Neuronal stem cell (in vitro differentiated cells): Measurements from ENCODE around the gene TSPAN9.
"Not testable (repeated sequence)": the region's sequence is repeated elsewhere in the genome, so short reads cannot be mapped to it uniquely, and the experiment has no call there.

Experiments
- DNase-seq: peaks from one replicate; pipeline ENCODE4 v3.0.0-alpha.2; 2013; ENCODE audit warnings: low spot score
- H2AFZ ChIP-seq: one replicate; pipeline ENCODE4 v1.6.1; 2013; ENCODE audit warnings: mild to moderate bottlenecking, low read length, inconsistent platforms
- H2AK5ac ChIP-seq: 2 replicates; pipeline ENCODE4 v1.6.1; 2013; ENCODE audit warnings: low read depth, mild to moderate bottlenecking, inconsistent platforms, low read length, moderate library complexity, mixed read lengths
- H2BK120ac ChIP-seq: 2 replicates; pipeline ENCODE4 v1.6.1; 2013; ENCODE audit warnings: low read depth, mild to moderate bottlenecking, inconsistent platforms, low read length, moderate library complexity, mixed read lengths
- H2BK12ac ChIP-seq: one replicate; pipeline ENCODE4 v1.6.1; 2013; ENCODE audit warnings: low read length, inconsistent platforms
- H2BK15ac ChIP-seq: 2 replicates; pipeline ENCODE4 v1.6.1; 2013; ENCODE audit warnings: mild to moderate bottlenecking, low read length, inconsistent platforms, mixed read lengths
- H2BK5ac ChIP-seq: one replicate; pipeline ENCODE4 v1.6.1; 2013; ENCODE audit warnings: inconsistent platforms, mild to moderate bottlenecking, low read length, moderate library complexity
- H3K14ac ChIP-seq: one replicate; pipeline ENCODE4 v1.6.1; 2013; ENCODE audit warnings: low read length, inconsistent platforms
- H3K18ac ChIP-seq: 2 replicates; pipeline ENCODE4 v1.6.1; 2013; ENCODE audit warnings: low read length, inconsistent platforms
- H3K23ac ChIP-seq: 2 replicates; pipeline ENCODE4 v1.6.1; 2013; ENCODE audit warnings: low read depth, mild to moderate bottlenecking, mixed read lengths, low read length, inconsistent platforms; ENCODE audit not compliant: poor library complexity
- H3K27ac ChIP-seq: replicated peaks from 3 replicates; pipeline ENCODE4 v1.5.1; 2013; ENCODE audit warnings: low read length, inconsistent platforms
- H3K27me3 ChIP-seq, 3 experiments: 2 replicates each; pipeline ENCODE4 v1.6.1; 2013; ENCODE audit warnings: low read length in 3 of 3, mild to moderate bottlenecking in 2 of 3, inconsistent platforms in 1 of 3, low read depth in 1 of 3, mixed read lengths in 1 of 3, moderate library complexity in 1 of 3; ENCODE audit not compliant: control insufficient read depth in 3 of 3, insufficient read depth in 3 of 3
- H3K36me3 ChIP-seq, 2 donors: replicated peaks in 1 of 2; 2 replicates each; pipeline ENCODE4 v1.6.1; 2013; ENCODE audit warnings: low read length in 2 of 2; ENCODE audit not compliant: control insufficient read depth in 2 of 2, insufficient read depth in 2 of 2
- H3K4ac ChIP-seq: 2 replicates; pipeline ENCODE4 v1.6.1; 2013; ENCODE audit warnings: inconsistent platforms, mild to moderate bottlenecking, low read length, moderate library complexity
- H3K4me1 ChIP-seq, 2 donors: 1 replicate in 1 of 2; 2 replicates in 1 of 2; pipeline ENCODE4 v1.6.1; 2013; ENCODE audit warnings: low read length in 2 of 2, low read depth in 1 of 2; ENCODE audit not compliant: control insufficient read depth in 2 of 2, insufficient read depth in 1 of 2
- H3K4me2 ChIP-seq: one replicate; pipeline ENCODE4 v1.6.1; 2013; ENCODE audit warnings: mild to moderate bottlenecking, low read length, inconsistent platforms; ENCODE audit not compliant: insufficient read depth, poor library complexity, severe bottlenecking
- H3K4me3 ChIP-seq, 2 donors: 2 replicates each; pipeline ENCODE4 v1.5.1; 2013; ENCODE audit warnings: low read length in 2 of 2, mild to moderate bottlenecking in 2 of 2, inconsistent platforms in 1 of 2, moderate library complexity in 1 of 2
- H3K79me1 ChIP-seq: one replicate; pipeline ENCODE4 v1.6.1; 2013; ENCODE audit warnings: low read depth, mild to moderate bottlenecking, inconsistent platforms, low read length, moderate library complexity
- H3K9ac ChIP-seq: one replicate; pipeline ENCODE4 v1.6.1; 2013; ENCODE audit warnings: mild to moderate bottlenecking, low read depth, low read length, inconsistent platforms; ENCODE audit not compliant: poor library complexity
- H3K9me3 ChIP-seq, 2 donors: replicated peaks in 1 of 2; 2 replicates each; pipeline versions ENCODE3 to v1.6.1; 2013; ENCODE audit warnings: low read length in 2 of 2, mild to moderate bottlenecking in 2 of 2, inconsistent platforms in 1 of 2, low read depth in 1 of 2, mixed read lengths in 1 of 2, moderate library complexity in 1 of 2; ENCODE audit not compliant: control insufficient read depth in 2 of 2, insufficient read depth in 1 of 2
- H4K8ac ChIP-seq: one replicate; pipeline ENCODE4 v1.6.1; 2013; ENCODE audit warnings: low read depth, mild to moderate bottlenecking, inconsistent platforms, low read length, moderate library complexity
- H4K91ac ChIP-seq: one replicate; pipeline ENCODE4 v1.6.1; 2013; ENCODE audit warnings: low read length, low read depth, mild to moderate bottlenecking, inconsistent platforms; ENCODE audit not compliant: poor library complexity
- WGBS, 2 donors: extraction: QIAGEN DNeasy Blood & Tissue Kit; methylation state at CpG; one replicate each; pipeline ENCODE4 v1.1.7; 2013; ENCODE audit warnings: missing lambda C conversion rate in 2 of 2, mixed read lengths in 1 of 2; ENCODE audit not compliant: insufficient read length in 2 of 2, insufficient replicate concordance in 1 of 2; ENCODE audit errors: extremely low coverage in 2 of 2; 5-methylcytosine and 5-hydroxymethylcytosine counted together

The TSPAN9 gene

GRCh38 chr12:3065846-3066245 lies 11.3 kb upstream of the TSPAN9 start:
- not testable (repeated sequence) for H4K91ac ChIP-seq, H3K4me1 ChIP-seq, H3K4ac ChIP-seq, H3K36me3 ChIP-seq, H2BK120ac ChIP-seq, DNase-seq, H2BK12ac ChIP-seq, H3K79me1 ChIP-seq, H2BK15ac ChIP-seq, H3K23ac ChIP-seq, H3K18ac ChIP-seq, H2AFZ ChIP-seq, H3K4me2 ChIP-seq, H3K4me3 ChIP-seq, H3K27ac ChIP-seq, H3K9ac ChIP-seq, H3K14ac ChIP-seq, H2BK5ac ChIP-seq, H3K9me3 ChIP-seq, H4K8ac ChIP-seq, H2AK5ac ChIP-seq
- H3K27me3 ChIP-seq = peaks cover 0 to 17% (median 0%) of the 10 kb centered on the region in 3 experiments
- WGBS, 2 donors = no CpG with 5 or more reads among the region's 3 CpGs

GRCh38 chr12:3069714-3070113 lies 7.5 kb upstream of the TSPAN9 start:
- no peak overlapping the region for H3K9ac ChIP-seq
- H3K23ac ChIP-seq = no peak overlapping the region
- DNase-seq = no peak
- H2AK5ac ChIP-seq = no peak overlapping the region
- no peak overlapping the region for H3K4ac ChIP-seq
- H3K4me2 ChIP-seq = no peak overlapping the region
- no peak overlapping the region for H2AFZ ChIP-seq
- no peak overlapping the region for H2BK5ac ChIP-seq
- H3K36me3 ChIP-seq = no peaks in the 10 kb centered on the region
- no peak overlapping the region for H2BK12ac ChIP-seq
- no peaks in the 10 kb centered on the region for H3K79me1 ChIP-seq
- no peak overlapping the region for H3K4me3 ChIP-seq
- H3K18ac ChIP-seq = no peak overlapping the region
- WGBS, 2 donors = no CpG with 5 or more reads among the region's 4 CpGs
- H3K14ac ChIP-seq = no peak overlapping the region
- no peak overlapping the region for H2BK15ac ChIP-seq
- H2BK120ac ChIP-seq = no peak overlapping the region
- H3K9me3 ChIP-seq = no peaks in the 10 kb centered on the region
- H3K27ac ChIP-seq = no peak overlapping the region
- peaks cover 2 to 8% of the 10 kb centered on the region in 2 donors for H3K4me1 ChIP-seq
- H3K27me3 ChIP-seq = peaks cover 0 to 19% (median 0%) of the 10 kb centered on the region in 3 experiments
- no peak overlapping the region for H4K91ac ChIP-seq
- no peak overlapping the region for H4K8ac ChIP-seq

GRCh38 chr12:3071107-3071506 lies 6.1 kb upstream of the TSPAN9 start:
- H3K23ac ChIP-seq = no peak overlapping the region
- no peak overlapping the region for H2BK120ac ChIP-seq
- H3K36me3 ChIP-seq = no peaks in the 10 kb centered on the region
- H2AK5ac ChIP-seq = no peak overlapping the region
- H3K4ac ChIP-seq = no peak overlapping the region
- no peak overlapping the region for H3K27ac ChIP-seq
- no peak overlapping the region for H3K4me2 ChIP-seq
- peaks cover 0 to 27% (median under 1%) of the 10 kb centered on the region in 3 experiments for H3K27me3 ChIP-seq
- H3K9ac ChIP-seq = no peak overlapping the region
- H3K9me3 ChIP-seq = no peaks in the 10 kb centered on the region
- no peak overlapping the region for H3K18ac ChIP-seq
- H2AFZ ChIP-seq = no peak overlapping the region
- no peak for DNase-seq
- no peak overlapping the region for H3K4me3 ChIP-seq
- peaks cover 2 to 8% of the 10 kb centered on the region in 2 donors for H3K4me1 ChIP-seq
- no peak overlapping the region for H2BK5ac ChIP-seq
- H2BK15ac ChIP-seq = no peak overlapping the region
- H3K79me1 ChIP-seq = no peaks in the 10 kb centered on the region
- no CpG with 5 or more reads among the region's 8 CpGs for WGBS, 2 donors
- H2BK12ac ChIP-seq = no peak overlapping the region
- H4K91ac ChIP-seq = no peak overlapping the region
- no peak overlapping the region for H3K14ac ChIP-seq
- no peak overlapping the region for H4K8ac ChIP-seq

- no peak overlapping the region for H3K4me3 ChIP-seq
- no peak overlapping the region for H2BK120ac ChIP-seq
- H2BK5ac ChIP-seq = no peak overlapping the region
- peaks cover 0 to 30% (median 4%) of the 10 kb centered on the region in 3 experiments for H3K27me3 ChIP-seq
- H3K27ac ChIP-seq = no peak overlapping the region
- no peak overlapping the region for H3K9ac ChIP-seq
- H2AK5ac ChIP-seq = no peak overlapping the region
- no peak overlapping the region for H3K4me2 ChIP-seq
- H3K23ac ChIP-seq = peak overlapping the region; percentile 39
- peaks cover 1% of the 10 kb centered on the region for H3K79me1 ChIP-seq
- H3K4ac ChIP-seq = no peak overlapping the region
- no peak overlapping the region for H4K91ac ChIP-seq
- DNase-seq = no peak
- no peaks in the 10 kb centered on the region for H3K36me3 ChIP-seq
- H3K18ac ChIP-seq = peak overlapping the region; percentile 11
- no peak overlapping the region for H2BK12ac ChIP-seq
- H2AFZ ChIP-seq = no peak overlapping the region
- H2BK15ac ChIP-seq = no peak overlapping the region
- no peaks in the 10 kb centered on the region for H3K9me3 ChIP-seq
- no peak overlapping the region for H3K14ac ChIP-seq
- no CpG with 5 or more reads among the region's 25 CpGs for WGBS, 2 donors
- no peak overlapping the region for H4K8ac ChIP-seq
- peaks cover 2 to 8% of the 10 kb centered on the region in 2 donors for H3K4me1 ChIP-seq
Measured at GRCh38 chr12:3071710-3072109, 5.5 kb upstream of the TSPAN9 start.
